ENCODE results near the gene SAT1. TPM values are rescaled to one million over a fixed set of nuclear protein-coding genes. Genes with fewer than 3 reads are reported as not detected.
"Not testable (repeated sequence)": the region's sequence is repeated elsewhere in the genome, so short reads cannot be mapped to it uniquely, and the experiment has no call there.

Gene SAT1
- 66.9 TPM for polyA plus RNA-seq (2012; ENCODE audit: missing spikeins)

GRCh38 chrX:23782863-23783588 lies at the start of gene SAT1:
Gene SAT1, plus strand, starts transcription at chrX:23783173. Its CDS starts 179 bp downstream, at chrX:23783352.
- DNase-seq (ENCODE audit: insufficient read length) = peak; percentile 63

GRCh38 chrX:23736030-23736429 lies 46.9 kb upstream of the SAT1 start:
- FAIRE-seq = no peak

More at GRCh38 chrX:23782863-23783588, at the start of gene SAT1:
- TF ChIP-seq POLR2AphosphoS5 (IDR thresholded peaks at IDR 0.05; ENCODE audit: low read depth, low read length) = peak; percentile 98
- peak; percentile 86 for TF ChIP-seq TAF1 (IDR thresholded peaks at IDR 0.05; ENCODE audit: borderline replicate concordance, low read depth, low read length)
- TF ChIP-seq POLR2A (IDR thresholded peaks at IDR 0.05; ENCODE audit: low read depth, low read length) = peak; percentile 99
- peak; percentile 89 for FAIRE-seq

GRCh38 chrX:23737413-23737812 lies 45.6 kb upstream of the SAT1 start:
- peak; percentile 5 for FAIRE-seq
- DNase-seq (ENCODE audit: insufficient read length) = no peak
- TF ChIP-seq POLR2A (IDR thresholded peaks at IDR 0.05; ENCODE audit: low read depth, low read length) = no peak
- TF ChIP-seq TAF1 (IDR thresholded peaks at IDR 0.05; ENCODE audit: borderline replicate concordance, low read depth, low read length) = no peak
- TF ChIP-seq POLR2AphosphoS5 (IDR thresholded peaks at IDR 0.05; ENCODE audit: low read depth, low read length) = no peak

More at GRCh38 chrX:23736030-23736429, 46.9 kb upstream of the SAT1 start:
- TF ChIP-seq POLR2AphosphoS5 (IDR thresholded peaks at IDR 0.05; ENCODE audit: low read depth, low read length) = no peak
- TF ChIP-seq TAF1 (IDR thresholded peaks at IDR 0.05; ENCODE audit: borderline replicate concordance, low read depth, low read length) = no peak
- TF ChIP-seq POLR2A (IDR thresholded peaks at IDR 0.05; ENCODE audit: low read depth, low read length) = no peak
- no peak for DNase-seq (ENCODE audit: insufficient read length)

- DNase-seq (ENCODE audit: insufficient read length) = no peak
- FAIRE-seq = no peak
- no peak for TF ChIP-seq POLR2AphosphoS5 (IDR thresholded peaks at IDR 0.05; ENCODE audit: low read depth, low read length)
- TF ChIP-seq POLR2A (IDR thresholded peaks at IDR 0.05; ENCODE audit: low read depth, low read length) = no peak
- TF ChIP-seq TAF1 (IDR thresholded peaks at IDR 0.05; ENCODE audit: borderline replicate concordance, low read depth, low read length) = no peak
Measured at GRCh38 chrX:23742174-23742696, 40.7 kb upstream of the SAT1 start.

GRCh38 chrX:23742697-23743622 lies 40.0 kb upstream of the SAT1 start, which contains the start of gene ACOT9:
Gene ACOT9, minus strand, starts transcription at chrX:23743276. Its CDS starts 132 bp downstream, at chrX:23743144.
- FAIRE-seq = peak; percentile 81
- DNase-seq (ENCODE audit: insufficient read length) = peak; percentile 74
- peak; percentile 26; the same call in 1 of the 2 replicates for TF ChIP-seq POLR2A (IDR thresholded peaks at IDR 0.05; ENCODE audit: low read depth, low read length)
- no peak for TF ChIP-seq TAF1 (IDR thresholded peaks at IDR 0.05; ENCODE audit: borderline replicate concordance, low read depth, low read length)

GRCh38 chrX:23743623-23743971 lies 39.4 kb upstream of the SAT1 start:
- not testable (repeated sequence) for DNase-seq (ENCODE audit: insufficient read length); FAIRE-seq

GRCh38 chrX:23745786-23746185 lies 37.2 kb upstream of the SAT1 start:
- FAIRE-seq (peak; percentile 77), DNase-seq (ENCODE audit: insufficient read length) (no peak)
- TF ChIP-seq TAF1 (IDR thresholded peaks at IDR 0.05; ENCODE audit: borderline replicate concordance, low read depth, low read length) (no peak), POLR2AphosphoS5 (IDR thresholded peaks at IDR 0.05; ENCODE audit: low read depth, low read length) (no peak), POLR2A (IDR thresholded peaks at IDR 0.05; ENCODE audit: low read depth, low read length) (no peak)

GRCh38 chrX:23749129-23749528 lies 33.8 kb upstream of the SAT1 start:
- FAIRE-seq (no peak), DNase-seq (ENCODE audit: insufficient read length) (no peak)
- TF ChIP-seq POLR2A (IDR thresholded peaks at IDR 0.05; ENCODE audit: low read depth, low read length) (no peak), POLR2AphosphoS5 (IDR thresholded peaks at IDR 0.05; ENCODE audit: low read depth, low read length) (no peak), TAF1 (IDR thresholded peaks at IDR 0.05; ENCODE audit: borderline replicate concordance, low read depth, low read length) (no peak)

GRCh38 chrX:23749576-23749975 lies 33.4 kb upstream of the SAT1 start:
- no peak for DNase-seq (ENCODE audit: insufficient read length)
- TF ChIP-seq POLR2AphosphoS5 (IDR thresholded peaks at IDR 0.05; ENCODE audit: low read depth, low read length) = no peak
- no peak for TF ChIP-seq POLR2A (IDR thresholded peaks at IDR 0.05; ENCODE audit: low read depth, low read length)
- TF ChIP-seq TAF1 (IDR thresholded peaks at IDR 0.05; ENCODE audit: borderline replicate concordance, low read depth, low read length) = no peak
- FAIRE-seq = no peak

GRCh38 chrX:23752740-23753415 lies 30.1 kb upstream of the SAT1 start:
- FAIRE-seq (no peak), DNase-seq (ENCODE audit: insufficient read length) (no peak)
- no peak for TF ChIP-seq POLR2A (IDR thresholded peaks at IDR 0.05; ENCODE audit: low read depth, low read length)
- TF ChIP-seq POLR2AphosphoS5 (IDR thresholded peaks at IDR 0.05; ENCODE audit: low read depth, low read length) = no peak
- TF ChIP-seq TAF1 (IDR thresholded peaks at IDR 0.05; ENCODE audit: borderline replicate concordance, low read depth, low read length) = no peak

GRCh38 chrX:23754664-23755063 lies 28.3 kb upstream of the SAT1 start:
- TF ChIP-seq TAF1 (IDR thresholded peaks at IDR 0.05; ENCODE audit: borderline replicate concordance, low read depth, low read length) (no peak), POLR2A (IDR thresholded peaks at IDR 0.05; ENCODE audit: low read depth, low read length) (no peak), POLR2AphosphoS5 (IDR thresholded peaks at IDR 0.05; ENCODE audit: low read depth, low read length) (no peak)
- DNase-seq (ENCODE audit: insufficient read length) (no peak), FAIRE-seq (no peak)

Measured in GM12892 (cell line).